ENCODE measurements around the gene KCNQ1.

The KCNQ1 gene

DNA sequence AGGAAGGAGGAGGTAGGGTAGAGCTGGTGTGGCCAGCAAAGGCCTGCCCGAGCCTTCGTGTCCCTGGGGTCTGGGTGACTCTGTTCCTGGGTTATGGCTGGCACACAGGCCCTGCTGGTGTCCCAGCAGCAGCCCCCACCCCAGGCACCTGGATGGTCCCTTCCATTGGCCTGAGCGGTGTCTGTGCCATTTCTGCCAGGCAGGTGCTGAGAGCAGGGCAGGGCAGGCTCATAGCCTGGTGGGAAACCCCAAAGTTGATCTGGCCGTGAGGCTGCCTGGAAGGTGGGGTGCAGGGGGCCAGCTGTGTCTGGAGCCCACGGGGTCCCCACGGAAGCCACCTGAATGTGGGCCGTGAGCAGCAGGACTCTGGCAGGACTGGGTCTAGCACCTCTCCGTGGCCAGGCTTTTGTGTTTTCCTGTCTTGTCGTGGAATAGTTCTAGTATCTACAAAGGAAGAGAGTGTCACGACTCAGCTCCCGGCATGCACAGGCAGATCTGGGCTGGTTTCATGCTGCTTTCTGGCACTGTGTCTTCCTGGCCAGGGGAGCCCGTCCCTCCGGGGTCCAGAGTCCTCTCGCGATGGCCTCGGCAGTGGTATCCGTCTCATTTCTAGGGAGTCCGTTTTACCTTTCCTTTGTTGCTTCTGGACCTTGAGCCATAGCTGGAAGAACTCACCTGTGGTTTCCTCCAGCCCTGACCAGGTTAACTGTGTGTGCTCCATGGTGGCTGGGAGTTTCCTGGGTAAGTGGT is 83.7 kb downstream of the KCNQ1 start:
- H3K36me3 Mint-ChIP-seq: no peaks in the 10 kb centered on the region
- no peak overlapping the region for H3K27ac Mint-ChIP-seq
- ATAC-seq (no peak), DNase-seq (ENCODE audit: low spot score in 2 of 2) (no peak)
- H3K4me1 Mint-ChIP-seq: peaks cover 25% of the 10 kb centered on the region
- H3K4me3 Mint-ChIP-seq: no peak overlapping the region
- H3K9me3 Mint-ChIP-seq: no peaks in the 10 kb centered on the region

- no peak overlapping the region for H3K4me3 Mint-ChIP-seq
- H3K4me1 Mint-ChIP-seq: peaks cover 28% of the 10 kb centered on the region
- DNase-seq (ENCODE audit: low spot score in 2 of 2) (no peak), ATAC-seq (no peak)
- H3K27ac Mint-ChIP-seq: no peak overlapping the region
- no peaks in the 10 kb centered on the region for H3K9me3 Mint-ChIP-seq
- no peaks in the 10 kb centered on the region for H3K36me3 Mint-ChIP-seq
These were observed 84.4 kb downstream of the KCNQ1 start for GRCh38 chr11:2529173-2529572.

DNA sequence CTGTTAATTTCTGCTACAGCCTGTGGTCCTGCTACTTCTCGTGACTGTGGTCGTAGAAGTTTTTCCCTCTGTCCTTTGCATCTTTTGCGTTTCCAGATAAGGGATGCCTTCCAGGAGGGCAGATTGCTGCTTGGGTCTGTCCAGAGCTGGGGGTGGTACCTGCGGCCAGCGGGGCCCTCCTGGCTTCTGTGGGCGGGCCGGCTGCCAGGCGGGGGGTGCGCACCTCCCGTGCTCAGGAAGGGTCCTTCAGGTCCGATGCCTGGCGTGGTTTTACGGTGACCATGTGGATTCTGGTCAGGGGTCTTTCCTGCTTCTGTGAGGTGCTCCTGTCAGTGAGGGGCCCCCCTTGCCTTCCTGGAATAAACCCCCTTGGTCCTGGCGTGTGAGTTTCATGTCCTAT is 84.8 kb downstream of the KCNQ1 start:
- no peaks in the 10 kb centered on the region for H3K9me3 Mint-ChIP-seq
- H3K4me1 Mint-ChIP-seq: peaks cover 28% of the 10 kb centered on the region
- H3K27ac Mint-ChIP-seq: no peak overlapping the region
- ATAC-seq (no peak), DNase-seq (ENCODE audit: low spot score in 2 of 2) (no peak)
- no peaks in the 10 kb centered on the region for H3K36me3 Mint-ChIP-seq
- H3K4me3 Mint-ChIP-seq: no peak overlapping the region

- no peak overlapping the region for H3K4me3 Mint-ChIP-seq
- DNase-seq (ENCODE audit: low spot score in 2 of 2) (no peak), ATAC-seq (no peak)
- peaks cover 26% of the 10 kb centered on the region for H3K4me1 Mint-ChIP-seq
- H3K9me3 Mint-ChIP-seq: no peaks in the 10 kb centered on the region
- no peak overlapping the region for H3K27ac Mint-ChIP-seq
- no peaks in the 10 kb centered on the region for H3K36me3 Mint-ChIP-seq
These were observed 85.5 kb downstream of the KCNQ1 start for GRCh38 chr11:2530131-2530854.

DNA sequence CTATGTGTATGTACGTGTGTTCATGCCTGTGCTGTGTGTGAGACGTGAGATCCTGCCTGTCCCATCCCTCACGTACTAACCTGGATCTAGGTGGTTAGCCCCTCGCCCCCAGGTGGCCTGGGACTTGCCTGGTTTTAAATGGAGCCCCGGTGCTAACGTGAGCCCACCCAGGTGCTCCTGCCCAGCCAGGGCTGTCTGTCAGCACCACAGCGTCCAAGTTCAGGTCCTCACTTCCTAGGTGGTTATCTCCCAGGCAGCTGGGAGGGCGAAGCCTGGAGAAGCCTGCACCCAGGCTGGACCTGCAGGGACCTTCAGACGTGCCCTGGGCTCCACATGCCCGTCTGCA is 86.0 kb downstream of the KCNQ1 start:
- no peak for DNase-seq (ENCODE audit: low spot score in 2 of 2)
- Mint-ChIP-seq H3K36me3 (no peaks in the 10 kb centered on the region), H3K9me3 (no peaks in the 10 kb centered on the region), H3K4me3 (no peak overlapping the region), H3K4me1 (peaks cover 21% of the 10 kb centered on the region), H3K27ac (no peak overlapping the region)
- no peak for ATAC-seq

DNA sequence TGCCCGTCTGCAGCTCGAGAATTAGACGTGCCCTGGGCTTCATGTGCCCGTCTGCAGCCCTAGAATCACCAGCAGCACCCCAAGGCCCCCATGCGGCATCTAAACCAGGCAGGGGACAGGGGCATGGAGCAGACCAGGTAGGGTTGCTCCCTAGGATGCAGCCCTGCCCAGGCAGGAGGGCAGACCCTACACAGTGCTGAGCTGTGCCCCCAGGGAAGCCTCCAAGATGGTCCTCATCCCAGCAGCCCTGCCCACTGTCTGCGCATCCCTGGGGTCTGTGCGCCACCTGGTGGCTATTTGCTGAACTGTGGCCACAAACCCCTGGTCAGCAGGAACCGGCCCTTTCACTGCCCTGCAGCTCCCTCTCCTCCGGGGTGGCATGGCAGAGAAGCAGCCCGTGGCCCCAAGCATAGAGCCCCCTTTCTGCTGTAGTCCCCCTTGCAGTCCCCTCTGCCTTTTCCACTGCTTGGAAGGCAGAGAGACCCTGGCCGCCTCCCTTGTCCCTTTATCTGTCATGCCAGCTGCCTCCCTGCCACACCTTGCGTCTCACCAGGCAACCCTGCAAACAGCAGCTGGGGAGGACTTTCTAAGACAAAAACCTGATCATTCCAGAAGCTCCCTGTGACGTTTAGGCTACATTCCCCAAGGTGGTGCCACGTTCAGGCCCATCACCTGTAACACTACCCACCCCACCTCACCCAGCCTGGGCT is 86.6 kb downstream of the KCNQ1 start:
- DNase-seq (ENCODE audit: low spot score in 2 of 2) (peak; percentile 75 to 87), ATAC-seq (peak; percentile 48)
- Mint-ChIP-seq H3K4me1 (peaks cover 17% of the 10 kb centered on the region), H3K9me3 (no peaks in the 10 kb centered on the region), H3K4me3 (no peak overlapping the region), H3K27ac (no peak overlapping the region), H3K36me3 (no peaks in the 10 kb centered on the region)

GRCh38 chr11:2531987-2532703 is 87.3 kb downstream of the KCNQ1 start:
- Mint-ChIP-seq H3K27ac (no peak overlapping the region), H3K4me1 (peaks cover 17% of the 10 kb centered on the region), H3K4me3 (peak overlapping the region; percentile 67), H3K9me3 (no peaks in the 10 kb centered on the region), H3K36me3 (no peaks in the 10 kb centered on the region)
- no peak for ATAC-seq
- no peak for DNase-seq (ENCODE audit: low spot score in 2 of 2)

- ATAC-seq (peak; percentile 87), DNase-seq (ENCODE audit: low spot score in 2 of 2) (peak; percentile 94)
- no peak overlapping the region for H3K27ac Mint-ChIP-seq
- peaks cover 17% of the 10 kb centered on the region for H3K4me1 Mint-ChIP-seq
- H3K9me3 Mint-ChIP-seq: no peaks in the 10 kb centered on the region
- H3K4me3 Mint-ChIP-seq: peak overlapping the region; percentile 67
- H3K36me3 Mint-ChIP-seq: no peaks in the 10 kb centered on the region
These were observed 88.1 kb downstream of the KCNQ1 start for GRCh38 chr11:2532704-2533586.

DNA sequence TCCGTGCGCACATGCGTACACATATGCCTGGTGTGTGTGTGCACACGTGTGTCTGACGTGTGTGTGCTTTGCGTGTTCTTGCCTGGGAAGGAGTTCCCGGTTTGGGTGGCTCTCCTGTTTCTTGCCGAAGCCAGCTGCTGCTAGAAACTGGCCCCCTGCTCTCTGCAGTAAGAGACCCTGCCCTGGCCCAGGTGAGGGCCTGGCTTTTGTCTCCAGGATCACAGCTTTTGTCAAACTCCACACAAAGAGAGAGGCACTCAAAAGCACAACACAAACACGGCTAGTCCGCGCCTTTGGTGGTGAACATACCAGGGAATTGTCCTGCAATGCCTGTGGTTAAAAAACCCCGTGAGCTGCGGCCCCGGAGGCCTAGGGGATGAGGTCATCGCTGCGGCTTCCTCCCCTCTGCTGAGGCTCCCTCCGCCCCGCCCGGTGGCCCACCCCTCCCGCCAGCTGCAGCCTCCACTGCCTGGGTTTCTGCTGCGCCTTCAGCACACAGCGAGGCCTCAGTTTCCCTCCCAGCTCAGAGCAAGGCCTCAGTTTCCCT is 88.9 kb downstream of the KCNQ1 start:
- no peak for DNase-seq (ENCODE audit: low spot score in 2 of 2)
- H3K9me3 Mint-ChIP-seq: no peaks in the 10 kb centered on the region

GRCh38 chr11:2534134-2534956 is 89.5 kb downstream of the KCNQ1 start:
- Mint-ChIP-seq H3K9me3 (no peaks in the 10 kb centered on the region), H3K36me3 (no peaks in the 10 kb centered on the region), H3K4me1 (peaks cover 17% of the 10 kb centered on the region), H3K4me3 (no peak overlapping the region), H3K27ac (no peak overlapping the region)
- no peak for ATAC-seq
- no peak for DNase-seq (ENCODE audit: low spot score in 2 of 2)

More for the DNA sequence above, 88.9 kb downstream of the KCNQ1 start:
- no peak overlapping the region for H3K27ac Mint-ChIP-seq
- peak overlapping the region; percentile 67 for H3K4me3 Mint-ChIP-seq
- no peaks in the 10 kb centered on the region for H3K36me3 Mint-ChIP-seq
- no peak for ATAC-seq
- H3K4me1 Mint-ChIP-seq: peaks cover 17% of the 10 kb centered on the region

GRCh38 chr11:2534957-2535672 is 90.3 kb downstream of the KCNQ1 start:
- no peak for DNase-seq (ENCODE audit: low spot score in 2 of 2)
- Mint-ChIP-seq H3K9me3 (no peaks in the 10 kb centered on the region), H3K27ac (no peak overlapping the region), H3K4me3 (no peak overlapping the region), H3K36me3 (no peaks in the 10 kb centered on the region), H3K4me1 (peaks cover 17% of the 10 kb centered on the region)
- no peak for ATAC-seq

DNA sequence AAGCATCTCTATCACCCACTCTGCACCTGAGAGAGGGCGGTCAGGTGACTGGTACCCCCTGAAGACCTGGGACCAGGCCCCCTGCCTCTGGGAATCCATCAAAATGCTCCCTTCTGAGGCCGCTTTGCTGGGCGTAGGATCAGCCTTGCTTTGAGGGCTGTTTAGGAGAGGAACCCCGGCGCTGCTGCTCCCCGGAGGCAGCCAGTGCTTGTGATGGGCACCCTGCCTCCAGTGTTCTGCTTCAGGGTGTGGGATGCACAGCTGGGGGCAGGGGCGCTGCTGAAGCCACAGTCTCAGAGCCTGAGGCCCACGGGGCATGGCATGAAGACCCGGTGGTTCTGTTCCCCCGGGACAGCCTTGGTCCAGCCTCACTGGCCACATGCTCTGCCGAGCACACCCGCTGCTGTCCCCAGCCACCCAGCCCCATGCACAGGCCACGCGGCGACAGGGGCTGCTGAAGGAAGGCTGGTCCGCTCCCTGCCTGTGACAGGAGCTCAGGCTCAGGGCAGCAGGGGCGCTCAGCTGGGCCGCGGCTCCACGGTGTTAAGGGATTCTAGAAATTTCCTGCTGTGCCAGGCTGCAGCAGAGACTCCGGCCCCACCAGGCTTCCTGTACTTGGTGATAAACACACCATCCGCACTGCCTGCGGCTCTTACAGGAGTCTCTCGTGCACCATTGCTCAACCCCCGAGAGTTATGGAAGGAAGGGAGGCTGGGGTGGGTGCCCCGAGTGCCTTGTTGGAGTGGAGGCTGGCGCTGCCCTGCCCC is 91.0 kb downstream of the KCNQ1 start:
- no peaks in the 10 kb centered on the region for H3K9me3 Mint-ChIP-seq
- no peaks in the 10 kb centered on the region for H3K36me3 Mint-ChIP-seq
- DNase-seq (ENCODE audit: low spot score in 2 of 2) (no peak), ATAC-seq (no peak)
- H3K4me1 Mint-ChIP-seq: peaks cover 17% of the 10 kb centered on the region
- H3K4me3 Mint-ChIP-seq: no peak overlapping the region
- no peak overlapping the region for H3K27ac Mint-ChIP-seq
